Activated naive CD4-positive, alpha-beta T cell treated with anti-CD3 and anti-CD28 coated beads, Interleukin-2, amount 10 ng/mL, durations not matched to agents 7 days and 5 days (primary cell): ENCODE data around the gene ZNF280B.

Experiments
- CTCF ChIA-PET: fragments of 350-600 bp; sonication (Branson Sonifier 250); formaldehyde crosslinking; loops from one replicate; lab custom pipeline; 2021; ENCODE audit warnings: antibody characterized with exemption; lab: Charles Lee
- DNase-seq: peaks from one replicate; pipeline ENCODE4 v3.0.0-alpha.2; 2020
- H3K27ac Mint-ChIP-seq: one replicate; pipeline ENCODE4 v1.8.0; 2021; ENCODE audit warnings: mild to moderate bottlenecking, moderate library complexity, mixed read lengths
- H3K27me3 Mint-ChIP-seq: one replicate; pipeline ENCODE4 v1.8.0; 2021; ENCODE audit warnings: mild to moderate bottlenecking, mixed read lengths
- H3K36me3 Mint-ChIP-seq: one replicate; pipeline ENCODE4 v1.8.0; 2021; ENCODE audit warnings: mixed read lengths
- H3K4me1 Mint-ChIP-seq: one replicate; pipeline ENCODE4 v1.8.0; 2021; ENCODE audit warnings: mixed read lengths
- H3K4me3 Mint-ChIP-seq: one replicate; pipeline ENCODE4 v1.8.0; 2021; ENCODE audit warnings: mild to moderate bottlenecking, moderate library complexity, mixed read lengths
- H3K9me3 Mint-ChIP-seq: one replicate; pipeline ENCODE4 v1.8.0; 2021; ENCODE audit warnings: mixed read lengths

Gene ZNF280B

DNA sequence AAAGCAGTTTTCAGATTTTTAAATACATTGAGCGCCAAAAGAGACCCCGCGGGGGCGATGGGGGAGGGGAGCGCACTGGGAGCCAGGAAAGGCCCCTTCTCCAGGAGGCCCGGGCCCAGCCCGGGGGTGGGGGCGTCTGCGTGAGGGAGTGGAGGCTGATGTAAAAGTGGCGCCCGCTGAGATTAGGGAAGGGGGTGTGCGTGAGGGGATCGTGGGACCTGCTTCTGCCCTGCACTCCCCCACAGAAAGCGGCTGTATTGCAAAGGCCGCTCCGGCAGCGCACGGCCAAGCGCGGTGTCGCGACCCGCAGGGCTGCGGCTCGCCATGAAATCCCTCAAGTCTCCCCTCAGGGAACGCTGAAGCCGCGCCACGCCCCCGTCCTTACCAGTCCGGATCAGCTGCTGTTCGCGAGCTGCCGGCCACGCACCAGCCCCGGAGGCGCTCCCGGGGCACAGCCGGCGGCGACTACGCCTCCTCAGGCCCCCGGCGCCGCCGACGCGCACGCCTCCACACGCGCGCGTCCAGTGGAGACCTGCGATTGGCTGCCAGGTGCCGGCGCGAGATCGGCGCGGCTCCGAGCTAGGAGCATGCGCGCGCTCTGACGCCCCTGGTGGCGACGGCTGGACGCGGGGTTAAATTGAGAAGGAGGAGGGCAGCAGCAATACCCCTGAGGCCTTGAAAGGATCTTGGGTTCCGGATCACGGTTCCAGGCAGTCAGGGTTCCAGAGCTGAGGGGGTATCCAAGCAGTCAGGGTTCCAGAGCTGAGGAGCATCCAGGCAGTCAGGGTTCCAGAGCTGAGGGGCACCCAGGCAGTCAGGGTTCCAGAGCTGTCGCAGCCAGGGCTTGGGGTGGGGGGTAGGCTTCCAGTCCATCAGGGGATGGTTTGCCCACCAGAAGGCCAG lies at the start of gene ZNF280B:
TSS of gene ZNF280B (minus strand) at position 469 of the 903 bp plus-strand sequence. CDS start 19,344 bp downstream, outside the sequence.
- peaks cover 11% of the 10 kb centered on the region for H3K27me3 Mint-ChIP-seq
- H3K27ac Mint-ChIP-seq = peak within 1 kb of the TSS; percentile 39
- CTCF ChIA-PET = interaction anchor here (0.6 to 1.8 kb wide), 5 partner anchors 11 to 826 kb away, joined by 3 to 10 read pairs (median 4); partner anchors contain the start of gene ZNF280A
- H3K9me3 Mint-ChIP-seq = peaks cover 11% of the 10 kb centered on the region
- peak; percentile 89 for DNase-seq
- H3K4me3 Mint-ChIP-seq = peak within 1 kb of the TSS; percentile 80
- peaks cover 16% of the 10 kb centered on the region for H3K36me3 Mint-ChIP-seq
- H3K4me1 Mint-ChIP-seq = peaks cover 12% of the 10 kb centered on the region

GRCh38 chr22:22556995-22557925 lies 48.7 kb upstream of the ZNF280B start:
- no peak for DNase-seq
- Mint-ChIP-seq H3K4me1 (peaks cover 4% of the 10 kb centered on the region), H3K9me3 (no peaks in the 10 kb centered on the region), H3K27me3 (peaks cover 5% of the 10 kb centered on the region), H3K4me3 (no peak overlapping the region), H3K36me3 (no peaks in the 10 kb centered on the region), H3K27ac (peak overlapping the region; percentile 52)
- CTCF ChIA-PET = no interaction called here

DNA sequence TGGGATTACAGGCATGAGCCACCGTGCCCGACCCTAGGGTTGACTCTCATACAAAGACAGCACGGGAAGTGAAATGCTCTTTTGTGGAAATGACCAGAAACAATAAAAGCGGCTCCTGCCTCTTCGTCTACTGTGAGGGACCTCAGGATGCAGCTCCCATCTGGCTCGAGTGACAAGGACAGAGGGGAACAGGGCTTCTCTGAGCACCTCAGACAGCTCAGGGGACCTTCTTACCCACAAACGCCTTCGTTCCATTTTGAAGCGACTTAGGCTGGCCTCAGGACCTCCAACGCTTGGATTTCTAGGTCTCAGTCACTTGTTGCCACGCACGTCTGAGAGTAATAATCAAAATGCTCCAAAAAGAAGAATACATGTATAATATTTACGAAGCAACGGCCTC lies 48.0 kb upstream of the ZNF280B start:
- H3K4me3 Mint-ChIP-seq = no peak overlapping the region
- peaks cover 5% of the 10 kb centered on the region for H3K27me3 Mint-ChIP-seq
- H3K27ac Mint-ChIP-seq = no peak overlapping the region
- H3K9me3 Mint-ChIP-seq = no peaks in the 10 kb centered on the region
- CTCF ChIA-PET = no interaction called here
- H3K4me1 Mint-ChIP-seq = peaks cover 4% of the 10 kb centered on the region
- no peak for DNase-seq
- H3K36me3 Mint-ChIP-seq = no peaks in the 10 kb centered on the region

GRCh38 chr22:22555596-22555995 lies 47.1 kb upstream of the ZNF280B start:
- Mint-ChIP-seq H3K4me3 (no peak overlapping the region), H3K27ac (no peak overlapping the region)
- CTCF ChIA-PET = no interaction called here

GRCh38 chr22:22554587-22555284 lies 46.2 kb upstream of the ZNF280B start:
- Mint-ChIP-seq H3K4me1 (peaks cover 4% of the 10 kb centered on the region), H3K27me3 (peaks cover 18% of the 10 kb centered on the region), H3K9me3 (no peaks in the 10 kb centered on the region), H3K27ac (no peak overlapping the region), H3K4me3 (no peak overlapping the region), H3K36me3 (no peaks in the 10 kb centered on the region)
- DNase-seq = no peak
- CTCF ChIA-PET = interaction anchor here (0.8 to 1.4 kb wide), 2 partner anchors 9 to 22 kb away, joined by 3 to 6 read pairs; no protein-coding TSS in a partner anchor

More at GRCh38 chr22:22555596-22555995, 47.1 kb upstream of the ZNF280B start:
- H3K4me1 Mint-ChIP-seq = peaks cover 4% of the 10 kb centered on the region
- peaks cover 12% of the 10 kb centered on the region for H3K27me3 Mint-ChIP-seq
- no peak for DNase-seq
- H3K36me3 Mint-ChIP-seq = no peaks in the 10 kb centered on the region
- H3K9me3 Mint-ChIP-seq = no peaks in the 10 kb centered on the region

DNA sequence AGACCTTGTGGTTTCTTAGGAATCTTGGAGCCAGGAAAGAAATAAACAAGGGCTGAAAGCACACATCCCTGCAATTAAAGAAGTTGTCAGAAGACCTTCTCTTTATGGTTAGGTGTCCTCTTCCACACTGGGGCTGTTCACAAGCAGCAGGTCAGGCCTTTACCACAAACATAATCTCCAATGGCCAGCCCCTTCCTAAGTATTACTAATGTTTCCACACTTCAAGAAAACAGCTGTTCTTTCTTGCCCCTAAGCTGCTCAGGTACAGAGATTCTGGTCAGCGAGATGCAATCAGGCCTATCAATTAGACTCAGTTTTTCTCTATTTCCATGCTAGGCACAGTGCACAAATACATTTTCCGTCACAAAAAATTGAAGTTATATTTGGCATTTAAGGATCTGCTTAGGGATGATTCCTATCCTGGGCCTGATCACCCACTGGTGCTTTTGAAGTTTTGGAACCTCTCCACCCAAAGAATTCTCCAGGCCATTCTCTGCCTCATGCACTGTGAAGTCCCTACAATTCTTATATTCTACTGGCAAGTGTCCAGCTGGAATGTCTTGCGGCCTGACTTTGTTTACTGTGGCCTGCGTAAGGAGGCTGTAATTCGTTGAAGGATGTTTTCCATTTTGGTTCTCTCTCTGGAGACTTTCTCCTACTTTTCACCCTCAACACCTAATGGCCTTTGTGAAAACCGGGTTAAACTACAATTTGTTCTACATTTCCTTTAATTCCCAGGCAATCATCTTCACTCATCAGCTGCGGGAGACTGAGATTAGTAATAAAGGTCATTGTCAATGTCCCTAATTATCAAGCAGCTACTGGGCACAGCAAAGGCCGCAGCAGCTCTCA lies 45.4 kb upstream of the ZNF280B start:
- Mint-ChIP-seq H3K27ac (no peak overlapping the region), H3K9me3 (no peaks in the 10 kb centered on the region), H3K4me1 (peaks cover 1% of the 10 kb centered on the region), H3K36me3 (no peaks in the 10 kb centered on the region), H3K27me3 (peaks cover 19% of the 10 kb centered on the region), H3K4me3 (no peak overlapping the region)
- CTCF ChIA-PET = interaction anchor here (1.4 kb wide), 1 partner anchor 9 kb away, joined by 6 read pairs; no protein-coding TSS in a partner anchor
- no peak for DNase-seq

DNA sequence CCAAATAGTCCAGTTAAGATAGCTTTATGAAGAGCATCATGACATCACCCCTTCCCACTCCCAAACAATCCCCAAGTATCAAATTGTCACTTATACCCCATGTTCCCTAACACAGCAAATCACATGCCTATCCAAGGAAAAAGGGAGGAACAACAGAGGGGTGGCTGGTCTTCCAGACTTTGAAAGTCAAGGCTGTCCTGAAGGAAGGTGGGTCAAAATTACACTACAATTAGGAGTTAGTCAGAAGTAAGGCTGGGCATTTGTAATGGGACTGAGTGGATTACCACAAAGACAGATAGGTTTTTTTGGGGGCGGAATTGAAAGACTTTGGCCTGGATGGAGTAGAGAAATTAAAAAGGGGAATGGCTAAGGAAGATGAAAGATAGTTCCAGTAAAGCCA lies 44.6 kb upstream of the ZNF280B start:
- no peak overlapping the region for H3K27ac Mint-ChIP-seq
- peaks cover 20% of the 10 kb centered on the region for H3K27me3 Mint-ChIP-seq
- no peak overlapping the region for H3K4me3 Mint-ChIP-seq
- CTCF ChIA-PET = no interaction called here
- H3K36me3 Mint-ChIP-seq = no peaks in the 10 kb centered on the region
- no peaks in the 10 kb centered on the region for H3K9me3 Mint-ChIP-seq
- H3K4me1 Mint-ChIP-seq = no peaks in the 10 kb centered on the region
- DNase-seq = no peak

DNA sequence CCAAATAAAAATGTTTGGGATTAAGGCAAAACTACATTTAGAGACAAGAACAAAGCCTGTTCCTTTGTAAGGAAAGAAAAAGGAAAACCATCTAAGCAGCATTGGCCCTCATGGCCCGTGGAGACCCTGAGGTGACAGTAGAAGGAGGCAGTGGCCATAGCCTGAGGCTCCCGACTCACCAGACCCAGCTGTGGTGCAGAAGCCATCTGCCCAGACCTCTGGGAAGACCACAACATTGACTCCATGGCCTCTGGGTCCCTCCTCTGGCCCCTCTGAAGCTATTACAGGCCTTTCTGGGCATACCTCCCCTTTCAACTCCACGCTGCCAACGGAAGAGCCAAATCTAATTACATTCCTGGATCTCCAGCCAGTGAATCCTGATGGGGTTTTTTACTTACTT lies 44.1 kb upstream of the ZNF280B start:
- CTCF ChIA-PET = no interaction called here
- Mint-ChIP-seq H3K27me3 (peaks cover 20% of the 10 kb centered on the region), H3K9me3 (no peaks in the 10 kb centered on the region), H3K4me3 (no peak overlapping the region), H3K36me3 (no peaks in the 10 kb centered on the region), H3K4me1 (no peaks in the 10 kb centered on the region), H3K27ac (no peak overlapping the region)
- DNase-seq = no peak

DNA sequence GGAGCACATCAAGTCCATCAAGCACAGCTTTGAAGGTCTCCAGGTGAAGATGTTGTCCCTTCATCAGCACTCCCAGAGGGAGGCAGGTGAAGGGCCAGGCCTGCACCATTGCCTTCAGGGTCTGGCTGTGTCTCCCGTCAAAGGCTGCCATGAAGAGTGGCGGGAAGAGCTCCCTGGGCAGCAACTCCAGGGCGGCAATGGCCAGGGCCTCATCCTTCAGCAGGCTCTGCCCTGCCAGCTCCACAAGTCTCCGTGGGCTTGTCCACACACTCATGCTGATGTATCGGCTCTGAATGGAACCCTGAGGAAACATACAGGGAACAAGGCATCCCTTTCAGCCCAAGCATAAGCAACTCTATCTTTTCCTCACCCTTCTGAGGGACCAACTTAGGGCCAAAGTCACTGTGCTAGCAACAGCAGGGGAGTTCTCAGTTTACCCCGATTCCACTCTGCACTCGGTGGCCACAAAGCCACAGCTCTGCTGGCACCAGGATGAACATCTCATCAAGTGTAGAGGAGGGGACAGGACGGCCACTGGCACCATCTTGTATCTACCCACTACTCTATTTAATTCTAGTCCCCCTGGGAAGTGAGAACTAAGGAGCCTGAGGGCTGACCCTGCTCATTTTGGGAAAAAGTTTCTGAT lies 42.4 kb upstream of the ZNF280B start:
- Mint-ChIP-seq H3K4me1 (no peaks in the 10 kb centered on the region), H3K4me3 (no peak overlapping the region), H3K27me3 (peaks cover 20% of the 10 kb centered on the region), H3K27ac (no peak overlapping the region), H3K9me3 (no peaks in the 10 kb centered on the region), H3K36me3 (no peaks in the 10 kb centered on the region)
- CTCF ChIA-PET = interaction anchor here (0.9 to 1.5 kb wide), 2 partner anchors 9 to 25 kb away, joined by 3 read pairs; partner anchors contain the start of gene PRAME
- no peak for DNase-seq

DNA sequence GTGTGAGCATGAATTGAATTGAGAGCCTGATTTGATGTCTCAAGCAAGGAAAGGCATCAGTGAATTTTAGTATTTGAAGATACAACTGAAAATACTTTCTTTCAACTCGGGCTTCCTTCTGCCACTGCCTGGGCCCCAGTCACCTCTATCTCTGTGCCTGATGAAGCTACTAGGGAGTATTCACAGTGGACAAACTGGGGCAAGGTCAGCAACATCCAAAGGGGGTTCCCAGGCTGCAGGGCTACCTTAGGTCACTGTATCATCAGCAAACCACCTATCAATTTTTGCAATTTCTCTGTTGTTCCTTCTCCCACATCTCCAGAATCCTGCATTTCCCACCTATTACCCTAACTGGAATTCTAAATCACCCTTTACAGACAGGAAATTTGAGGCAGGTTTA lies 40.4 kb upstream of the ZNF280B start:
- H3K36me3 Mint-ChIP-seq = no peaks in the 10 kb centered on the region
- CTCF ChIA-PET = interaction anchor here (1.4 kb wide), 2 partner anchors 10 to 39 kb away, joined by 3 to 4 read pairs; partner anchors contain the start of gene PRAME
- H3K4me1 Mint-ChIP-seq = no peaks in the 10 kb centered on the region
- H3K27ac Mint-ChIP-seq = no peak overlapping the region
- peaks cover 20% of the 10 kb centered on the region for H3K27me3 Mint-ChIP-seq
- DNase-seq = no peak
- H3K4me3 Mint-ChIP-seq = no peak overlapping the region
- H3K9me3 Mint-ChIP-seq = no peaks in the 10 kb centered on the region

DNA sequence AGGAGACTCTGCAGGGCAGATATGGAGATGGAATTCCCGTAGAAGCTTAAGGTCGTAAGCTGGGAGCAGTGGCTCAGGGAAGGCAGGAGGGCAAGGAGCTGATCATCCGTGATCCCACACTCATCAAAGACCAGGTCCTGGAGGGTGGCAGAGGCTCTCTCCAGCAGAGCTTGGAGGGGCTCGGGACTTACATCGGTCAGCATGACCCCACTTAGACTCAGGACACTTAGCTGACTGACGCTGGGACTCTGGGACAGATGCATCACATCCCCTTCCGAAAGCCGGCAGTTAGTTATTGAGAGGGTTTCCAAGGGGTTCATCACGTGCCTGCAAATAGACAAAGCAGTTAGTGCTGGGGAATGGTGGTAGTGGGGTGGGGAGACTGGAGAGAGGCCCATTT lies 39.8 kb upstream of the ZNF280B start:
- CTCF ChIA-PET = interaction anchor here (1.4 kb wide), 2 partner anchors 11 to 39 kb away, joined by 3 to 4 read pairs; partner anchors contain the start of gene PRAME
- H3K4me3 Mint-ChIP-seq = no peak overlapping the region

GRCh38 chr22:22547692-22548300 lies 39.3 kb upstream of the ZNF280B start:
- Mint-ChIP-seq H3K4me1 (no peaks in the 10 kb centered on the region), H3K4me3 (no peak overlapping the region), H3K27me3 (peaks cover 20% of the 10 kb centered on the region), H3K9me3 (no peaks in the 10 kb centered on the region), H3K27ac (no peak overlapping the region), H3K36me3 (no peaks in the 10 kb centered on the region)
- CTCF ChIA-PET = interaction anchor here (1.4 kb wide), 2 partner anchors 11 to 40 kb away, joined by 3 to 4 read pairs; partner anchors contain the start of gene PRAME
- DNase-seq = no peak

More for the DNA sequence above, 39.8 kb upstream of the ZNF280B start:
- Mint-ChIP-seq H3K4me1 (no peaks in the 10 kb centered on the region), H3K27me3 (peaks cover 20% of the 10 kb centered on the region), H3K36me3 (no peaks in the 10 kb centered on the region), H3K9me3 (no peaks in the 10 kb centered on the region), H3K27ac (no peak overlapping the region)
- no peak for DNase-seq
